Measurements from ENCODE around the gene VWA2.

DNA sequence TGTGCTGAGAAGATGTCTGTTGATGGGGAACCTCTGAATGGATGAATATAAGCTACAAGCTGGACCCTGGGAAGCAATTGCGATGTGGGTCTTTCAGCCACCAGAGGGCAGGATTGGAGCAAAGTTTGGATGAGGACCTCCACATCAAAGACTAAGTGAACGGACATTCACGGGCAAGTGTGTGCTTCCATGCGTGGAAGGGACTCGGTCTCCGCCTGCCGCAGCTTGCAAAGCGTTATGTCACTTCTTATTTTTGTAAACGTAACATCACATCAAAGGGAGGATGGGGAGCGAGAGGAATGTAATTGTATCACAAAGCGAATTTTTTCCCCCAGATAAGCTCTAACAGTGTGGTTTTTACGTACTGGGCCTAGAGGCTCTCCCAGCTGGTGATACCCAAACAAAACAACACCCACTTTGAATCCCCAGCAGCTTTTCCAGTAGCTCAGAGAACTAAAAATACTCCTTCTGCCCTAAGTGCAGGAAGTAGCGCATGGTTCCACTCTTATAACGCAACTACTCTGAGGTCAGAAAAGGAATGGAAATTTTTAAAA, 65.0 kb downstream of the VWA2 start:
- TF ChIP-seq, protein P1, sequence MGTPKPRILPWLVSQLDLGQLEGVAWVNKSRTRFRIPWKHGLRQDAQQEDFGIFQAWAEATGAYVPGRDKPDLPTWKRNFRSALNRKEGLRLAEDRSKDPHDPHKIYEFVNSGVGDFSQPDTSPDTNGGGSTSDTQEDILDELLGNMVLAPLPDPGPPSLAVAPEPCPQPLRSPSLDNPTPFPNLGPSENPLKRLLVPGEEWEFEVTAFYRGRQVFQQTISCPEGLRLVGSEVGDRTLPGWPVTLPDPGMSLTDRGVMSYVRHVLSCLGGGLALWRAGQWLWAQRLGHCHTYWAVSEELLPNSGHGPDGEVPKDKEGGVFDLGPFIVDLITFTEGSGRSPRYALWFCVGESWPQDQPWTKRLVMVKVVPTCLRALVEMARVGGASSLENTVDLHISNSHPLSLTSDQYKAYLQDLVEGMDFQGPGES (IDR thresholded peaks at IDR 0.05): no peak
- no peak for TF ChIP-seq KDM1A (IDR thresholded peaks at IDR 0.05; ENCODE audit: borderline replicate concordance)
- no peak for TF ChIP-seq WRNIP1 (IDR thresholded peaks at IDR 0.05; ENCODE audit: borderline replicate concordance, low read depth, low read length)
- TF ChIP-seq, protein P2, sequence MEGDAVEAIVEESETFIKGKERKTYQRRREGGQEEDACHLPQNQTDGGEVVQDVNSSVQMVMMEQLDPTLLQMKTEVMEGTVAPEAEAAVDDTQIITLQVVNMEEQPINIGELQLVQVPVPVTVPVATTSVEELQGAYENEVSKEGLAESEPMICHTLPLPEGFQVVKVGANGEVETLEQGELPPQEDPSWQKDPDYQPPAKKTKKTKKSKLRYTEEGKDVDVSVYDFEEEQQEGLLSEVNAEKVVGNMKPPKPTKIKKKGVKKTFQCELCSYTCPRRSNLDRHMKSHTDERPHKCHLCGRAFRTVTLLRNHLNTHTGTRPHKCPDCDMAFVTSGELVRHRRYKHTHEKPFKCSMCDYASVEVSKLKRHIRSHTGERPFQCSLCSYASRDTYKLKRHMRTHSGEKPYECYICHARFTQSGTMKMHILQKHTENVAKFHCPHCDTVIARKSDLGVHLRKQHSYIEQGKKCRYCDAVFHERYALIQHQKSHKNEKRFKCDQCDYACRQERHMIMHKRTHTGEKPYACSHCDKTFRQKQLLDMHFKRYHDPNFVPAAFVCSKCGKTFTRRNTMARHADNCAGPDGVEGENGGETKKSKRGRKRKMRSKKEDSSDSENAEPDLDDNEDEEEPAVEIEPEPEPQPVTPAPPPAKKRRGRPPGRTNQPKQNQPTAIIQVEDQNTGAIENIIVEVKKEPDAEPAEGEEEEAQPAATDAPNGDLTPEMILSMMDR (IDR thresholded peaks at IDR 0.05 in 2 of 3, conservative IDR thresholded peaks at IDR 0.05 in 1 of 3; ENCODE audit: control insufficient read depth in 2 of 3, extremely low read depth in 1 of 3, insufficient read depth in 1 of 3, low read depth in 3 of 3, low read length in 3 of 3): peak; percentile 77 to 91 (median 87); a peak in 5 of 6 replicates
